T1000 (cell line): Measurements from ENCODE around the gene CD300LD.

ENCODE experiments used
- DNase-seq: peaks from one replicate; lab custom pipeline; 2025; ENCODE audit warnings: mixed read lengths; lab: John Stamatoyannopoulos, UW

Gene CD300LD

DNA sequence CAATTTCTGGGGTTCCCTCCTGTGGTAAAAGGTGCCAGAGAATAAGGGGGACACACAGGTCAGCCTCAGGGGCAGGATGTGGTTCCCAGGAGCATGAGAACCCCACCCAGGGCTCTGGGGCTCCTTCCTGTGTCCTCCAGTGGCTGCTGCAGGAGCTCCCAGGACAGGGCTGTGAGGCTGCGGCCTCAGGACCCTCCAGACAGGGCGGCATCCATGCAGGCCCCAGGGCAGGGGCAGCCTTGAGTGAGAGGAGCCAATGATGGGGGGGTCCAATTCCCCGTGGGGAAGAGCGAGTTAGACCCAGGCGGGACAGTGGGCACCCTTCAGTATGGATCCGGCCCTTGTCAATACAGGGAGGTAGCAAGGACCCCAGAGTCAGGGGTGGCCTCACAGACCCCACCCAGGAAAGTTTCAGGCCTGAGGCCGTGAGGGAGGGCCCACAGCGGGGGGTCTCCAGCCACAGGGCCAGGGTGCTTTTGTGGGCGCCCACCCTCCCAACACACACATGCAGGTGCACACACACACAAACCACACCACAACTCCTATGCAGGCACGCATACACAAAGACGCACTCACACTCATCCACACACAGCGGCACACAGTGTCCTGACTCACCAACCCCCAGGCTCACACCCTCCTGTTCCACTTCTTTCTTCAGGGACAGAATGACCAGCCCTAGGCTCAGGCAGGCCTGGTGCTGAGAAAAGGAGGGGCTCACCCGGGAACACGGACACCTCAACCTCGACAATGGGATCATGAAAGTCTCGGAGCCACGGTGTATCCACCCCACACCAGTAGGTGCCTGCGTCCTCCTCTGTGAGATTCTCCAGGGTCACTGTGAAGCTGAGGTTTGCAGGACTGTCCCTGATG is 48.0 kb downstream of the CD300LD start:
- DNase-seq: no peak

DNA sequence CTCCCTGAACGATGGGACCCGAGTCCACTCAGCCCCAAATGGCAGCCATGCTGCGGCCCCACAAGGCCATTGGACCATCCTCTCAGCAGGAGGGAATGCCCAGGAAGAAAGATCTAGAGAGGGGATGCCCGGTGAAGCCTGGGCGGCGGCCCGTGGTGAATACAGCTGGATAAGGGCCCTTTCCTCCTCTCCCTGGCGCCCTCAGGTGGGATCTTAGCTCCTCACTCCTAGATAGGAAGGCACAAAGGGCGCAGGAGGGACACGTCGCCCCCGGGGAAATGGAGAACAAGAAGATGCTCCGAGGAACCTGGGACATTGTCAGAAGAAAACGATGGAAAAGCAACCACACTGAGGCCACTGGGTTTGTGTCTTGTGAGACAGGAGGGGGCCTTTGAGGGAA is 48.7 kb downstream of the CD300LD start:
- no peak for DNase-seq

DNA sequence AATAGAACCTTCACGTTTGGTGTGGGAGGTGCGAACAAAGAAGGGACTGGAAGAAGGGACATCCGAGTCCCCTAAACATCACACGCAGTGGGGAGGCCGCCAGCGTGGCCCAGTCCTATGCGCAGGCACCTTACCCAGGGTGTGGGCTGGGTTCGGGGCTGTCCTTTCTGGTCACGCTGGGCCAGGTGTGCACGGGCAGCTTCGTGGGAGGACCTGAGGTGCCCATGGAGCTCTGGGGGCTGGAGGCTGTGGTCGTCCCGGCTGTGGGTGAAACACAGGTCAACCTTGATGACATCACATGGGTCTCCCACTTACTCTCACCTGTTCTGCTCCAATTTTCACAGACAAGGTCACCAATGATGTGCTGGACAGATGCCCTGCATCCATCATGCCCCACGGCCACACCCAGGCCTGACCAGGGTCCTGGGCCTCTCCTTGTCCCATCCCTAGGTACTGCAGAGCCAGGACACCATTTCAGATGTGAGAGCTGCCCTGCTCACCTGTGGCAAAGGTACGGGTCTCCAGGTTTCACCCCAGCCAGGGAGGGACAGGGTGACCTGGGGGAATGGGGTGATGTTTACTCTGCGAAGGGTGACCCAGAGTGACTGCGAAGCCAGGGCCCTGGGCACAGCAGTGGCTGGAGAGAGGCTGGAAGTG is 49.2 kb downstream of the CD300LD start:
- DNase-seq: no peak

DNA sequence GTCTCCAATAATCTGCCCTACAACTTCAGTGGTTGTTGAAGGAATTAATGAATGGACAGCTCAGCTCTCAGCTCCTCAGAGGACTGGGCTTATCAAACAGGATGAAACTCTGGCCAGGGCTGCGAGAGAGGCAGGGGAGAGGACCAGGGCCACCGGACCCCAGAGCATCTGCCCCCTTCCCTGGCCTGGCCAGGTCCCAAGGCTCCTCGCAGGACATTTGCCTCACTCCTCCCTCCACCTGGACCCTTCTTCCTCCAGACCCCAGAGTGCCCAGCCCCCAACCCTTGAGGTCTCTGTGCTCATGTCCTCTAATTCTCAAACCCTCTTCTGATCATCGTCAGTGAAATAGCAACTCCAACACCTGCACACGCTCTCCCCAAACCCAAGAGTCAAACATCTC is 49.9 kb downstream of the CD300LD start:
- DNase-seq: no peak

DNA sequence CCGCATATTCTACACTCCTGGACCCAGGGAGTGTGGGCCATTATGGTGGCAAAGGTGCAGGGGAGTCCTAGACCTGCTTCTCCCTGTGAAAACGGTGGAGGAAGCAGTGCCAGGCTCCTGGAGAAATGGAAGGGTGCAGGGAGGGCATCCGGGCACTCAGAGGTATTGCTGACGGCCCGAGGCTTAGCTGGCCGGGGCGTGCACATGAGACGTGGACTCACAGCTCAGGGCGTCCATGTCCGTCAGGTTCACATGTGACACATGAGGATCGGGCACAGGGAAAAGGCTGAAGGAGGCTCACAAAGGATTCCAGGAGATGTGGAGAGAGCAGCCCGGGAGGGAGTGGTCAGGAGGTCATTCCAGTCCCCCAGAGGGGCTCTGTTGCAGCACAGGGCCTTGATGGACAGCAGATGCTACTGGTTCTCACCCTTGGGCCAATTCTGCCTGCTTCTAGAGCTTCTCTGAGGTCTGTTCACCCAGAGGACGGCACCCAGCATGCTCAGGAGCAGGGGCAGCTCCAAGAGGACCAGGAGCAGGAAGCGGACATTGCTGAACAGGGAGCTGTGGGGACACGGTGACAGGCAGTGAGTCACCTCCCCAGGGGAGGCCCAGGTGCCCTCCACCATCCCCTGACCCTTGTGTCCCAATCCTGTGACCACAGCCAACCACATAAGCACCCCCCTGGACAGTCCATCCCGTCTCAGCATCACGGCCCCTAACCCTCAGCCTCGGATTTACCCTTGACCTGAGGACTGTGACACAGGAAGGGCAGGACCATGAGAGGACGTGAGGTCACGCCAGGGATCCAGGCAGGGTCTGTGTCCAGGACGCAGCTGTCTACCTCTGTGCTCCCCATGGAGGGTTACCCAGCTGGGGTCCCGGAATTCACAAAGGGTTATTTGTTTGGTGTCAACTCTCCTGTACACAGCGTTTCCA is 50.6 kb downstream of the CD300LD start:
- no peak for DNase-seq

DNA sequence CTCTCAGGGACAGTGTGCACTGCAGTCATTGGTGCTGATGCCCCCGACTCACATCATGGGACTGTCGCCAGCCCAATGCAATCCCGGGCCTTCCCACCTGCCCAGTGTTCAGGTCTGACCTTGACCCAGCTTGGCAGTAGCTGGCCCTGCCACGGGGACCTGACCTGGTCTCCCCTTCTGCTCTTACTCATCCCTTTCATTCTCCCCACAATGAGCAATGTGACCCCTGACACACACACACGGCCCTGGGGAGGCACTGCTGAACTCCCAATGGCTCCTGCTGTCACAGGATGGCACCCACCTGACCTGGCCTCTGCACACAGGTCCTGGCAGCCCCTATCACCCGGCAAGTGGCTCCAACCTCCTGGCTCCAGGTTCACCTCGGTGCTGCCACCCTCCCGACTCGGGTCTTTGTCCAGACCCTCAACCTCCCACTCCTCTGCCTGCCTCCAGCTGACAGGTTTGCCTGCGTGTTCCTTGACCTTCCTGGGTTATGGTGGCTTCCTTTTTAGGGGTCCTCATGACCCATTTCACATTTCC is 52.7 kb downstream of the CD300LD start:
- no peak for DNase-seq

DNA sequence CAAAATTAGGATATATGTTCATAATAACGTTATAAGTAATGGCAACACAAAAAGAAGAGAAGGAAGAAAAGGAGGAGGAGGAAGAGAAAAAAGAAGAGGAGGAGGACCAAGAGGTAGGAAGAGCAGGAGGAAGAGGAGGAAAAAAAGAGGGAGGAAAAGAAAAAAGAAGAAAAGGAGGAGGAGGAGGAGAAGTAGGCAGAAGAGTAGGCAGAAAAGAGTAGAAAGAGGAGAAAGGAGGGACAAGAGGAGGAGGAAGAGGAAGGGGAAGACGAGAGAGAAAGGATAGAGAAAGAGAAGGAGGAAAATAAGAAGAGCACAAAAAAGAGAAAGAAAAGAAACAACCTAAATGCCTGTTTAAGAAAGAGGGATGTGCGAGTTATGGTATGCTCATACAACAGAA is 55.2 kb downstream of the CD300LD start:
- DNase-seq: no peak

DNA sequence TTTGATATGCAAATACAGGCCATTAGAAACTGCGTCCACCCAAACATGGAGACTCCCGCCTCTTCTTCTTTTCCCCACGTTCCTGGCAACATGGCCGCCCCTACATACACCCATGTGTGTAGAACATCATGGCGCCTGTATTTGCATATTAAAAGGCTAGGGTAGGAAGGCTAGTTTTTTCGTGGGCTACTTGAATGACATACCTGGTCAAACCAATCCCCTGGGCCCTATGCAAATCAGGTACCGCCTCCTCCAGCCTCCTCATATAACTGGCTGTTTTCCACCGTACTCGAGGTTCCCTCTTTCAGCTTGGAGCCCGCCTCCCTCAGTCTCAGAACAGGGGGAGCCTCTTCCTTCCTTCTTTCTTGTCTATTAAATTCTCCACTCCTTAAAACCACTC is 60.0 kb downstream of the CD300LD start:
- no peak for DNase-seq

DNA sequence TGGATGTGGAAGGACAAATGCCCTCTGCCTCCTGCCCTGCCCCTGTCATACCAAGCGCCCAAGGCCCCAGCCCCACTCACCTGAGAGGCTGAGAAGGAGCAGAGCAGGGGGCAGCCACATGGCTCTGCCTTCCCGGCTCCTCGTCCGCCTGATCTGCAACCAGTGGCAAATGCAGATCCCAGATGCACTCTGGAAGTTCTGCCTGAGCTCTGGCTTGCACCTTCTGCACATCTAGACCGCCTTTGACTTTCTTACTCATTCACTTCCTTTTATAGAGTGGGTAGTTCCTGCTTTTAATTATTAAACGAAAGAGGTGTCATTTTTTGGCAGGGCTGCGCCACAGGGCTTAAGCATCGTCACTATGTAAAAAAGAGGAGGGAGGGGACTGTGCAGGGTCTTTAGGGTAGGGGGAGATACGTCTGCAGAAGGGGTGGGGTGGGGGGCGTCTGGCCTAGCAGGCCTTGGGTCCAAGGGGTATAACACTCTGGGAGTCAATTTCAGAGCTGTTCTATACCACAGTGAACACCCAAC is 60.8 kb downstream of the CD300LD start, which contains the start of gene CD300LB:
Gene CD300LB, minus strand, starts transcription at position 245 of the 531 bp plus-strand sequence. Its CDS starts 125 bp downstream, at position 120.
- DNase-seq: no peak

DNA sequence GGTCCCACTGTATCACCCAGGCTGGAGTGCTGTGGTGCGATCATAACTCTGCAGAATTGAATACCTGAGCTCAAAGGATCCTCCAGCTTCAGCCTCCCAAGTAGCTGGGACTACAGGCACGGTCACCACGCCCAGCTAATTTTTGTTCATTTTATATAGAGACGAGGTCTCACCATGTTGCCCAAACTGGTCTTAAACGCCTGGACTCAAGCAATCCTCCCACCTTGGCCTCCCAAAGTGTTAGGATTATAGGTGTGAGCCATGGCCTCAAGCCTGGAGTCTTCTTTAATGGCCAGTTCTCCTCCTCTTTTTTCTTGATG is 61.3 kb downstream of the CD300LD start:
- no peak for DNase-seq
